Testis (tissue), 2 donors: ENCODE results near the gene ROR2.

ENCODE experiments used
- CTCF ChIP-seq, 3 experiments: fragments of 450-650 bp in 2 of 3; fragments of 200-600 bp in 1 of 3; sonication (generic) in 1 of 3; IDR thresholded peaks; one replicate each; pipeline ENCODE4 v1.5.1; 2016 to 2019; ENCODE audit warnings: antibody characterized with exemption in 3 of 3, mild to moderate bottlenecking in 2 of 3, moderate library complexity in 1 of 3
- POLR2A ChIP-seq: fragments of 450-650 bp; IDR thresholded peaks from one replicate; pipeline ENCODE4 v1.6.1; 2017; ENCODE audit warnings: antibody characterized with exemption, mild to moderate bottlenecking, moderate library complexity

- TF ChIP-seq POLR2A (no peak), CTCF (IDR thresholded peaks at IDR 0.05) (no peak)
Observed at GRCh38 chr9:91885746-91886413, 64.1 kb downstream of the ROR2 start.
